GM21825 (cell line): Measurements from ENCODE around the gene ARL15.

Experiments
- ATAC-seq: cut with Tn5 transposase; IDR thresholded peaks from one replicate; pipeline ENCODE4 v1.9.1; 2021; ENCODE audit warnings: mild to moderate bottlenecking, moderate library complexity; ENCODE audit not compliant: unreplicated experiment

The ARL15 gene

GRCh38 chr5:54214722-54215121, 95.7 kb downstream of the ARL15 start:
- ATAC-seq = no peak

GRCh38 chr5:54212331-54212730, 98.0 kb downstream of the ARL15 start:
- ATAC-seq = no peak

DNA sequence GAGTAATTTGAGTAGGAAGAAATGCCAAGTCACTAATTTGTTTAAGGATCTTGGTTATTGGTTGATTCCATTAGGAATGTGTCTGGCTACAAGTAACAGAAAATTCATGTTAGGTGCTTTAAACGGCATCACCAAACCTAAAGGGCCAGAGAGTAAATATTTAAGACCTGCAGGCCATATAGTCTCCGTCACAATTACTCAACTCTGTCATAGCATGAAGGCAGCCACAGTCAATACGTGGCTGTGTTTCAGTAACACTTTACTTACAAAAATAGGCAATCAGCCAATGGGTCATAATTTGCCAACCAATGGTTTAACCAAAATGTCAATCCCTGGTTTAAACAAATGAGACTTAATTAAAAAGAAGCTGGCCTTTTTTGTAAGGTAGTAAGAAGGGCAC, 98.5 kb downstream of the ARL15 start:
- ATAC-seq = no peak

- ATAC-seq = no peak
Measured at GRCh38 chr5:54207566-54207965, 102.8 kb downstream of the ARL15 start.

GRCh38 chr5:54206580-54207229, 103.7 kb downstream of the ARL15 start:
- peak; percentile 96 for ATAC-seq

GRCh38 chr5:54205918-54206317, 104.5 kb downstream of the ARL15 start:
- no peak for ATAC-seq

- ATAC-seq = no peak
Measured at GRCh38 chr5:54205453-54205852, 104.9 kb downstream of the ARL15 start.

GRCh38 chr5:54197018-54197417, 113.4 kb downstream of the ARL15 start:
- no peak for ATAC-seq

GRCh38 chr5:54195701-54196100, 114.7 kb downstream of the ARL15 start:
- no peak for ATAC-seq

- ATAC-seq = no peak
Measured at GRCh38 chr5:54194318-54194717, 116.1 kb downstream of the ARL15 start.

GRCh38 chr5:54187694-54188093, 122.7 kb downstream of the ARL15 start:
- ATAC-seq = no peak

DNA sequence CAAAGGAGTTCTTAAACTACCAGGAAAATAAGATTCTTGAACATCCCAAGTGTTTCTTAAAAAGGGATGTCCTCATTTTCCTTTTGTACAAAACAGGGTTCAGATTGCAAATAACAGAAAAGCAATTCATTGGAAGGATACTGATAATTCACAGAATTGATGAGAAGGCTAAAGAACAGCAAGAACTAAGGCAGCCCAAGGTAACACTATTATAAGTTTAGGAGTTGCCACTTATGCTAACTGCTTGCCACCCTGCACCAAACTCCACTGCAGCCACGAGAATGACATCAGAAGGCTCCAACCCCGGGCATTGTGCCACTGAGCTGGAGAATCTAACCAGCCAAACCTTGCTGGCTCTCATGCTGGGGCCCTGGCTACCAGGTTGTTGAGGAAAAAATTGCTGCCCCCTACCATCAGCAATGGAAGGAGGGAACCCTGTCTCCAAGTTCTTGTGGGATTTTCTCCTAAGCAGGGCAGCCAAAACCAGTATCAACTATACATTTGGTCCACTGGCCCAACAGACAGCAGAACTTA, 123.4 kb downstream of the ARL15 start:
- ATAC-seq = no peak

- no peak for ATAC-seq
Measured at GRCh38 chr5:54186108-54186507, 124.3 kb downstream of the ARL15 start.

DNA sequence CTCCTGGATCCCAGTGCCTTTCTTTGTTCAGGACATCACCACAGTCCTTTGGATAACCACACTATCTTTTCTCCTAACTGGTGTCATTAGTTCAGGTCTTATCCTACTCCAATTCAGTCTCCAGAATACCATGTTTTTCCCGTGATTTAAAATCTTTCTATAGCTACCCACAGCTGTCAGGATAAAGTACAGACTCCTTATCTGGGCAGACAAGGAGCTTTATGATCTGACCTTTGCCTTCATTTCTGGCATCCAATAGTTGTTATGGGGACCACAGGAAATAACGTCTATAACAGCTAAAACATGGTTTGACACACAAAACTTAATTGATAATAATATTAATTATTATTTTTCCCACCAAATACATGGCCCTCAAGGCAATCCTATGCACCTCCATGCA, 125.6 kb downstream of the ARL15 start:
- ATAC-seq = no peak

- ATAC-seq = no peak
Measured at GRCh38 chr5:54180630-54181031, 129.7 kb downstream of the ARL15 start.

GRCh38 chr5:54178991-54179390, 131.4 kb downstream of the ARL15 start:
- no peak for ATAC-seq

DNA sequence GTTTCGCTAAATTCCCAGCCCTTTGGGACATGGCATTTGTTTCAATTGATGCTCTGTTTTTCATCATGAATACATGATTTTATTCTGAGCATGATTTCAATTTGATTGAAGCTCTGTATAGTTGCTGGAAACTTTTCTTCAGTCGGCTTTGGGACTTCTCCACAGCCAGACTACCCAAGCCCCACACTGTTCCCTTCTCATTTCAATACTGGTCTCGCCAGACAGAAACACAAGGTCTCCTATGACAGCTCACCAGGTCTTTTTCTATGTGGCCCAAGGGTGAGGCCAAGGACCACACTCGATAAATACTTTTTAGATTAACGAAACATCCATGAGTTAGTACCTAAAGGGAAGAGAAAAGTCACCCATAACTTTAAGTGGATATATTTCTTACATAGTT, 132.2 kb downstream of the ARL15 start:
- no peak for ATAC-seq

GRCh38 chr5:54177058-54177457, 133.3 kb downstream of the ARL15 start:
- no peak for ATAC-seq

- no peak for ATAC-seq
Measured at GRCh38 chr5:54176066-54176830, 134.1 kb downstream of the ARL15 start.

DNA sequence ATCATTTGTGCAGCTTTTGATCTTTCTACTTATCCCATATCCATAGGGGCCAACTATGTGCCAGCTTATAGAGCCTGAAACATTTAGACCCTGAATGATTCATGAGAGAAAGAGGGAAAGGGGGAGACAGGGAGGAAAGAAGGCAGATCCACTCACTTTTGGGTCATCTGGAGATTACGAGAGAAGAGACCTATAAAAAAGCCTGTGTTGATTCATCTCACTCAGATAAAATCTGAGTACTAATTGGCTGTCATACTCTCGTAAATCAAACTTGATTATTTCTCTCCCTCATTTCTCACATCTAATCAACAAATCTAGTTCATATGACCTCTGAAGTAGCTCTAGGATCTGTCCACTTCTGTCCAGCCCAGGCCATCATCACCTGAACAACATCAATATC, 137.1 kb downstream of the ARL15 start:
- no peak for ATAC-seq

DNA sequence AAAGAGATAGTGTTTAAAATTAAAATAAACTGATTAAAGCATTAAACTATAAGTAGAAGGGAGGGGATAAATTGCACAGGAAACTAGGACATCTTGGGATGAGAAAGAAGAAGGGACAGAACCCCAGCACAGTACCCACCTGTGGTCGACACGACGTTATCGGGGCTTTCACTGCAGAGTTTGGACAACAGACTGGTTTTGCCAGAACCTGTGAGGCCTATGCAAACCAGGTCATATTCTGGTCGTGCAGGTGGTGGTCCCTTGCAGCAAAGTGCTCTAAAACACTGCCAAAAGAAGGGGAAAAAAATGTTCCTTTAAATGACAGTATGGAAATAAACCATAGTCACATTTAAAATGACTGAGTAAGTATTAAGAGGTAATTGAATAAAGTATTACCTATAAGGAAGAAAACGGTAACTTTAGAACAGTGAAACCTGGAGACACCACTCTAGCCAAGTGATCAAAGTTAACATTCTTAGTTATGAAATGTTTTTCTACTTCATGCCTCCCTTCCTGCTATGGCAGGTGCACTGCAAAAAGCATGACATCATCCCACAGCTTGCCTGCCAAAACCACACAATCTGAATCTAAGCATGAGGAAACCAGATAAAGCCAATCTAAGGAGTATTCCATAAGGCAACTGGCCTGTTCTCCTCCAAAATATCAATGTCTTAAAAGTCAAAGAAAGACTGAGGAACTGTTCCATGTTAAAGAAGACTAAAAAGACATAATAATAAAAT, 138.6 kb downstream of the ARL15 start:
- no peak for ATAC-seq

DNA sequence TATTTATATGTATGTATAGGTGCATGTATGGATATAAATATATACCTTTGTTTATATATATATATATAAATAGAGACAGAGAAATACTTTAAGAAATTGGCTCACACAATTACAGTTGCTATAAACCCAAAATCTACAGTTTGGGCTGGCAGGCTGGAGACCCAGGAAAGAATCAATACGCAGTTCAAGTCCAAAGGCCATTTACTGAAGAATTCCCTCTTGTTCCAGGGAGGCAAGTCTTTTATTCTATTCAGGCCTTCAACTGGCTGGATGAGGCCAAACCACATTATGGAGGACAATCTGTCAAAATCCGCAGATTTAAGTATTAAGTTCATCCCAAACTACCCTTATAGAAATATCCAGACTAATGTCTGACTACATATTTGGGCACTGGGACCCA, 144.7 kb downstream of the ARL15 start:
- no peak for ATAC-seq
